H9 (cell line): ENCODE data around the gene PCSK1N. TPM values are rescaled to one million over a fixed set of nuclear protein-coding genes. Genes with fewer than 3 reads are reported as not detected.

Experiments used
- DNase-seq: peaks from one replicate; pipeline ENCODE4 v3.0.0-alpha.2; 2017
- H2AFZ ChIP-seq: one replicate; pipeline ENCODE4 v1.6.1; 2013; ENCODE audit warnings: mild to moderate bottlenecking, low read length, control low read depth, moderate library complexity
- H2AK5ac ChIP-seq: 2 replicates; pipeline ENCODE4 v1.6.1; 2013; ENCODE audit warnings: low read length, control low read depth, mixed read lengths; ENCODE audit not compliant: insufficient read length
- H2BK120ac ChIP-seq: one replicate; pipeline ENCODE4 v1.6.1; 2013; ENCODE audit warnings: low read depth, mild to moderate bottlenecking, low read length, control low read depth, inconsistent platforms; ENCODE audit not compliant: poor library complexity, severe bottlenecking
- H2BK12ac ChIP-seq: 2 replicates; pipeline ENCODE4 v1.6.1; 2013; ENCODE audit warnings: low read length, control low read depth, mixed read lengths, low read depth; ENCODE audit not compliant: insufficient read length
- H2BK15ac ChIP-seq: 2 replicates; pipeline ENCODE4 v1.6.1; 2013; ENCODE audit warnings: low read depth, low read length, control low read depth
- H2BK20ac ChIP-seq: one replicate; pipeline ENCODE4 v1.6.1; 2013; ENCODE audit warnings: low read depth, mild to moderate bottlenecking, low read length, control low read depth, inconsistent platforms; ENCODE audit not compliant: poor library complexity, severe bottlenecking
- H2BK5ac ChIP-seq: 2 replicates; pipeline ENCODE4 v1.6.1; 2013; ENCODE audit warnings: low read length, control low read depth, mixed read lengths; ENCODE audit not compliant: insufficient read length
- H3K14ac ChIP-seq: 2 replicates; pipeline ENCODE4 v1.6.1; 2013; ENCODE audit warnings: low read length, control low read depth; ENCODE audit not compliant: insufficient read depth
- H3K18ac ChIP-seq: 2 replicates; pipeline ENCODE4 v1.6.1; 2013; ENCODE audit warnings: low read depth, mild to moderate bottlenecking, mixed read lengths, low read length, control low read depth; ENCODE audit not compliant: insufficient read length
- H3K23ac ChIP-seq: 2 replicates; pipeline ENCODE4 v1.6.1; 2013; ENCODE audit warnings: low read length, control low read depth, mixed read lengths, low read depth; ENCODE audit not compliant: insufficient read length
- H3K23me2 ChIP-seq: 2 replicates; pipeline ENCODE4 v1.6.1; 2013; ENCODE audit warnings: low read depth, mild to moderate bottlenecking, mixed read lengths, low read length, control low read depth; ENCODE audit not compliant: insufficient read length, poor library complexity, severe bottlenecking
- H3K27ac ChIP-seq: 2 replicates; pipeline ENCODE4 v1.5.1; 2013; ENCODE audit warnings: low read length, control low read depth, mixed read lengths, low read depth; ENCODE audit not compliant: insufficient read length
- H3K27me3 ChIP-seq: 2 replicates; pipeline ENCODE4 v1.6.1; 2013; ENCODE audit warnings: low read length, control low read depth, inconsistent platforms; ENCODE audit not compliant: insufficient read depth
- H3K4ac ChIP-seq: 2 replicates; pipeline ENCODE4 v1.6.1; 2013; ENCODE audit warnings: low read depth, mild to moderate bottlenecking, control low read depth, inconsistent platforms, low read length, moderate library complexity
- H3K4me1 ChIP-seq: 2 replicates; pipeline ENCODE4 v1.6.1; 2013; ENCODE audit warnings: low read length, control low read depth, inconsistent platforms; ENCODE audit not compliant: insufficient read depth
- H3K4me2 ChIP-seq: 2 replicates; pipeline ENCODE4 v1.6.1; 2013; ENCODE audit warnings: low read length, control low read depth, mixed read lengths; ENCODE audit not compliant: insufficient read length, insufficient read depth
- H3K56ac ChIP-seq: 2 replicates; pipeline ENCODE4 v1.6.1; 2013; ENCODE audit warnings: low read depth, mild to moderate bottlenecking, mixed read lengths, low read length, control low read depth; ENCODE audit not compliant: insufficient read length
- H3K79me1 ChIP-seq: 2 replicates; pipeline ENCODE4 v1.6.1; 2013; ENCODE audit warnings: low read depth, mild to moderate bottlenecking, moderate library complexity, low read length, control low read depth, inconsistent platforms; ENCODE audit not compliant: insufficient read depth, poor library complexity, severe bottlenecking
- H3K79me2 ChIP-seq: 2 replicates; pipeline ENCODE4 v1.6.1; 2013; ENCODE audit warnings: low read length, control low read depth, inconsistent platforms; ENCODE audit not compliant: insufficient read depth
- H3K9ac ChIP-seq: 2 replicates; pipeline ENCODE4 v1.6.1; 2013; ENCODE audit warnings: low read length, control low read depth, mixed read lengths; ENCODE audit not compliant: insufficient read length; ENCODE audit errors: extremely low read depth
- H3K9me3 ChIP-seq: one replicate; pipeline ENCODE4 v1.6.1; 2013; ENCODE audit warnings: low read depth, low read length, inconsistent platforms; ENCODE audit not compliant: control insufficient read depth
- H3T11ph ChIP-seq: one replicate; pipeline ENCODE4 v1.6.1; 2013; ENCODE audit warnings: mild to moderate bottlenecking, low read length, control low read depth, inconsistent platforms
- H4K20me1 ChIP-seq: one replicate; pipeline ENCODE4 v1.6.1; 2013; ENCODE audit not compliant: control insufficient read depth, insufficient read length, insufficient read depth
- H4K5ac ChIP-seq: 2 replicates; pipeline ENCODE4 v1.6.1; 2013; ENCODE audit warnings: low read depth, mild to moderate bottlenecking, mixed read lengths, low read length, control low read depth; ENCODE audit not compliant: insufficient read length
- H4K8ac ChIP-seq: replicated peaks from 2 replicates; pipeline ENCODE4 v1.6.1; 2013; ENCODE audit warnings: low read length, control low read depth, mixed read lengths, low read depth; ENCODE audit not compliant: insufficient read length
- H4K91ac ChIP-seq: 2 replicates; pipeline ENCODE4 v1.6.1; 2013; ENCODE audit warnings: low read depth, mild to moderate bottlenecking, moderate library complexity, mixed read lengths, low read length, control low read depth; ENCODE audit not compliant: insufficient read length
- H3K27ac Mint-ChIP-seq, 3 experiments: 2 replicates in 2 of 3; 3 replicates in 1 of 3; pipeline ENCODE4 v1.8.0; 2020 to 2021; ENCODE audit warnings: mixed read lengths in 3 of 3, mild to moderate bottlenecking in 1 of 3, moderate library complexity in 1 of 3
- H3K27me3 Mint-ChIP-seq: 2 replicates; pipeline ENCODE4 v1.8.0; 2021; ENCODE audit warnings: low read depth, mild to moderate bottlenecking, moderate library complexity, mixed read lengths
- H3K36me3 Mint-ChIP-seq, 3 experiments: 2 replicates in 2 of 3; 3 replicates in 1 of 3; pipeline ENCODE4 v1.8.0; 2020 to 2021; ENCODE audit warnings: low read depth in 3 of 3, mixed read lengths in 3 of 3; ENCODE audit not compliant: insufficient read depth in 1 of 3
- H3K4me1 Mint-ChIP-seq, 2 experiments: 2 replicates each; pipeline ENCODE4 v1.8.0; 2020; ENCODE audit warnings: mixed read lengths in 2 of 2
- H3K4me3 Mint-ChIP-seq, 2 experiments: 2 replicates in 1 of 2; 3 replicates in 1 of 2; pipeline ENCODE4 v1.8.0; 2020 to 2021; ENCODE audit warnings: mild to moderate bottlenecking in 2 of 2, mixed read lengths in 2 of 2, moderate library complexity in 1 of 2
- H3K9me3 Mint-ChIP-seq, 2 experiments: 2 replicates in 1 of 2; 3 replicates in 1 of 2; pipeline ENCODE4 v1.8.0; 2020; ENCODE audit warnings: mild to moderate bottlenecking in 2 of 2, mixed read lengths in 2 of 2, moderate library complexity in 1 of 2
- CTCF ChIP-seq: fragments of 200-600 bp; sonication (generic); conservative IDR thresholded peaks from 3 replicates; pipeline ENCODE4 v1.8.0; 2021; ENCODE audit warnings: antibody characterized with exemption, mild to moderate bottlenecking
- WGBS: extraction: QIAGEN DNeasy Blood & Tissue Kit; methylation state at CpG from one replicate; pipeline ENCODE4 v1.1.7; 2013; ENCODE audit warnings: missing lambda C conversion rate, low lambda C conversion rate, mixed read lengths; ENCODE audit not compliant: insufficient read length; ENCODE audit errors: extremely low coverage; 5-methylcytosine and 5-hydroxymethylcytosine counted together
- total RNA-seq: library from RNA; stranded (reverse); gene quantifications from 2 replicates; pipeline ENCODE4 v1.2.1, GENCODE V29; 2021

The PCSK1N gene
- total RNA-seq, 1 experiment from 2014 or later = 3.9 TPM

- Histone ChIP-seq H3T11ph (no peak overlapping the region), H4K5ac (no peak overlapping the region), H3K23ac (no peak overlapping the region), H3K4me2 (peak overlapping the region; percentile 45), H2BK15ac (no peak overlapping the region), H3K18ac (no peak overlapping the region), H3K79me2 (no peaks in the 10 kb centered on the region), H3K79me1 (no peaks in the 10 kb centered on the region), H2BK12ac (no peak overlapping the region), H4K20me1 (no peaks in the 10 kb centered on the region), H3K27me3 (peaks cover 12% of the 10 kb centered on the region), H3K9me3 (peaks cover 22% of the 10 kb centered on the region), H3K14ac (no peak overlapping the region), H3K23me2 (peaks cover 4% of the 10 kb centered on the region), H2AK5ac (no peak overlapping the region), H3K27ac (no peak overlapping the region), H2BK5ac (no peak overlapping the region), H3K56ac (no peak overlapping the region), H2BK20ac (no peak overlapping the region), H2AFZ (no peak overlapping the region), H3K9ac (no peak overlapping the region), H3K4ac (no peak overlapping the region), H2BK120ac (no peak overlapping the region), H4K8ac (no peak overlapping the region), H3K4me1 (no peaks in the 10 kb centered on the region), H4K91ac (no peak overlapping the region)
- no CpG with 5 or more reads among the region's 58 CpGs for WGBS
- no peak for DNase-seq
- H3K27ac Mint-ChIP-seq = no peak overlapping the region
- peaks cover 69 to 73% of the 10 kb centered on the region in 2 experiments for H3K9me3 Mint-ChIP-seq
- peak overlapping the region; percentile 34 to 69; a peak in 4 of 5 replicates for H3K4me3 Mint-ChIP-seq
- peaks cover 61% of the 10 kb centered on the region for H3K27me3 Mint-ChIP-seq
- peak; percentile 17; the same call in 1 of the 3 replicates for TF ChIP-seq CTCF
- H3K4me1 Mint-ChIP-seq = peaks cover 8 to 18% of the 10 kb centered on the region in 2 experiments
- peaks cover 6 to 16% (median 6%) of the 10 kb centered on the region in 3 experiments for H3K36me3 Mint-ChIP-seq
Measured at GRCh38 chrX:48831136-48831908, 4.1 kb downstream of the PCSK1N start.
